Eye (tissue), 1 donor: ENCODE measurements around the gene PARD3B.

Experiments used
- DNase-seq: peaks from one replicate; pipeline ENCODE4 v3.0.0-alpha.2; 2015

PARD3B gene

GRCh38 chr2:205383601-205384000, 838.3 kb downstream of the PARD3B start:
- DNase-seq = no peak

- DNase-seq = no peak
Observed at GRCh38 chr2:205386109-205386508, 840.8 kb downstream of the PARD3B start.

DNA sequence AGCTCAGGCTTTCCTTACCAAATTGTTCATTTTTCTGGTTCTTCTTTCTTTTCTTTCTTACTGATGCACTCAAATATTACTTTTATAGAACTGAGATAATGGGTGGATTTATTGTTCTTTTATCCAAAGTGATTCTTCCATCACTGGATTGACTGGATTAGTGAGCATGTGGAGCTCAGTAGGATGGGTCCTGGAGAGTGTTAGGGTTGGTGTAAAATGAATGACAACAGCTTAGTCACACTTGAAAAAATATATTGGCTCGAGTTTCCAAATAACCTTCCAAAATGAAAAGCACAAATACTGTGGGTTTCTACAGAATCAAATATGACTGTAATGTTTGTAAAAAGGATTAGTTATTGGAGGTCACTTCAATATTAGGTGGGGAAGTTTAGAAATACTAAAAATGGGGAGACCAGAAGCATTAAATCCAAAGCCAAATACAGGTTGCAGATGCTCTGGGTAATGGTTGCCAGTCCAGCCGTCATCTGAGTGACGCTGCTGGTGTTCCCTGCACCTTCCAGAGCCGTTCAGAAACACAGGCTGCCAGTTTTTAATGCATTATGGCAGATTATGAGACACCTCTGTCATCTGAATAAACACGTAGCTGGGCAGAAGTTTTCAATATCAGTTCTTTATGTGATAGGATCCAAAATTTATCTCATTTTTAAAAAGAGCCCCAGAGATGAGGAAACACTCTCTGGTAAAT, 842.2 kb downstream of the PARD3B start:
- no peak for DNase-seq

GRCh38 chr2:205390866-205391265, 845.6 kb downstream of the PARD3B start:
- DNase-seq = no peak

DNA sequence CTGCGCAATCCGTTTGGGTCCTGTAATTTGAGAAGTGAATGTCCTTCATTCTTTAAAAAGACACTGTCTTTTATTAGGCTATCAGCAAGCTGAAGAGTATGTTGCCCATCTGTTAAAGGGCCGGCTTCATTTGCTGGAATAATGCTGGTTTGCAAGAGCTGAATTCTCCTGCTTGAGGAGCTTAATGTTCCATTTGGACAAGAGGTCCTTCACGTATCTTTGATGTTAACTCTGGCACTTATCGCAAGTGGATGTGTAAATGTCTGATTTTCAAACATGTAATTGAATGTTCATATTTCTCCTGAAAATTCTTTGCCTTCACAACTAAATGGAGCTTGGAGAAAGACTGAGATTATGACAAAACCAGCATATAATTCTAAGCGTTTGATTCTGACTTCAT, 856.2 kb downstream of the PARD3B start:
- DNase-seq = no peak

- DNase-seq = no peak
Observed at GRCh38 chr2:205402011-205402410, 856.7 kb downstream of the PARD3B start.

- DNase-seq = no peak
Observed at GRCh38 chr2:205403244-205403825, 858.1 kb downstream of the PARD3B start.

DNA sequence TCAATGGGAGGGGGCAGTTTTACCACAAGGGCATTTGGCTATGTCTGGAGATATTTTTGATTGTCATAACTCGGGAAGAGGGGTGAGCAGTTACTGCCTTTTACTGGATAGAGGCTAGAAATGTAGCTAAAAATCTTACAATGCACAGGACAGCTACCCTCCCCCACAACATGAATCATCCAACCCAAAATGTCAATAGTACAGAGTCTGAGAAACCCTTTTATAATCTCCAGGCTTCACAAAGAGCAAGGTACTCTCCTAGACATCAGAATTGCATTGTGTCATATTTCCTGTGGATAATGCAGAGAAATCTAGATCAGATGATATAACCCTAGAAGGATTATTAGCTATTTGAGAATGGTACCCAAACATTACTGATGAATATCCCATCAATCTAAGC, 859.9 kb downstream of the PARD3B start:
- no peak for DNase-seq

DNA sequence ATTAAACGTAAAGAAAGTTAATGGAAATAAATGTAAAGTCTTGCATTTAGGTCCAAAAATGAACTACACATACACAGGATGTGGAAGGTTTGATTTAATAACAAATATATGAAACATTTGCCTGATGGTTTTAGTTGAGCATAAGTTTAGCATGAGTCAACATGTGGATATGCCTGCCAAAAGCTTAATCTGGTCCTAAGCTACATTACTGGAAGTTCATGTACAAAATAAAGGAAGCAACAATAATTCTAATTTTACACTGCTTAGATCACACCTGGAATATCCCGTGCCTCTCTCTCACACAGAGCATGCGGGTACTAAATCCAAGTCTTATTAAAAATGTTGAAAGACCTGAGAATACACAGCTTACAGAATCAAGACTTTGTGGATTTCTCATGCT, 860.5 kb downstream of the PARD3B start:
- peak; percentile 56 for DNase-seq

- peak; percentile 86 for DNase-seq
Observed at GRCh38 chr2:205407984-205408383, 862.7 kb downstream of the PARD3B start.

DNA sequence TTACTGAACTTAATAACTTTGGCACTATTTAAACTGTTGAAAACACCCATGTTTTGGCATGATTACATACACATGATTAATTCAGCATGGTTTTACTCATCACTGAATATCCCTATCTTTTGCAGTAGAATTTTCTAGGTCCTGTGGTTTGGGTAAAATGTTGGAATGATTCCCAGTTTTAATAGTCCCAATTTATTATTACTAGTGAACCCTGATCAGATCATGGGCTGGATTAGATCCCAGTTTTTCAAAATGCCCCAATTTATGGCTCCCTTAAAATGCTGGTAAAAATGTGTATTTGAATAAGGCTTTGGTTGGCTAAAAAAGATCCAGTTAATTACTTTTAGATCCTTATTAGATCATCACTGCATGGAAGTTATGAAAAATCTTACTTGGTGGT, 863.4 kb downstream of the PARD3B start:
- DNase-seq = peak; percentile 65

GRCh38 chr2:205409411-205409810, 864.1 kb downstream of the PARD3B start:
- no peak for DNase-seq

GRCh38 chr2:205411558-205411957, 866.3 kb downstream of the PARD3B start:
- DNase-seq = no peak

- no peak for DNase-seq
Observed at GRCh38 chr2:205424326-205424725, 879.1 kb downstream of the PARD3B start.

DNA sequence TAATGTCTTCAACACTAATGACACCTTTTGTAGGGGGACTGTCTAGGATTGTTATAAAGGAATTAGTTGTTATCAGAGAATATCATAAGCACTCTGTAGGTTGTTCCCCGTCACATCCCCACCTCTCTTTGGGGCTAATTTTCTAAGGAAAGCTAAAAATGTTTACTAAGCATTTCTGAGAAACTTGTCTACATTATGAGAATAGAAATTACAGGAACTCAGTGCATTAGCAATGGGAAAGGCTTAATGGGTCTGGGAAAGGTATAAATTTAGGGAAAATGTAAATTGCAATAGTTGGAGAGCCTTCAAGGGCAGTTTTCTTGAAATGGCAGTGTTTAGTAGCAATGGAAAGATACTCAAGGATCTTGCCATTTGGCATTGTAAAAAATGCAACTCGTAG, 879.8 kb downstream of the PARD3B start:
- DNase-seq = no peak

DNA sequence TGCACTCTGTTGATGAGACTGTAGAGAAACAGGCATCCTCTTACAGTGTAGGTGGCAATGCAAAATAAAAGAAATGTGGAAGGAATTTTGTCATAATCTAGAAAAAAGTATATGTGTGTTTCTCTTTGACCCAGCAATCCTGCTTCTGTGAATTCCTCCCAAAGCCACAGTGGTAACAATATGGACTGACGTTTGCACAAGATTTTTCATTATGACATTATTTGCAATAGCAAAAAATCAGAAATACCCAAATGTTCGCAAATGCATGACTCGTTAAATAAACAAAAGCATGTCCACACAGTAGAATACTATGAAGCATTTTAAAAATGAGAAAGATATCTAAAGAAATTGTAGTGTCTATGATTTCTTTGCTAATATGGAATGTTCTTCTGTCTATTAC, 881.8 kb downstream of the PARD3B start:
- no peak for DNase-seq

- no peak for DNase-seq
Observed at GRCh38 chr2:205428811-205429210, 883.5 kb downstream of the PARD3B start.

DNA sequence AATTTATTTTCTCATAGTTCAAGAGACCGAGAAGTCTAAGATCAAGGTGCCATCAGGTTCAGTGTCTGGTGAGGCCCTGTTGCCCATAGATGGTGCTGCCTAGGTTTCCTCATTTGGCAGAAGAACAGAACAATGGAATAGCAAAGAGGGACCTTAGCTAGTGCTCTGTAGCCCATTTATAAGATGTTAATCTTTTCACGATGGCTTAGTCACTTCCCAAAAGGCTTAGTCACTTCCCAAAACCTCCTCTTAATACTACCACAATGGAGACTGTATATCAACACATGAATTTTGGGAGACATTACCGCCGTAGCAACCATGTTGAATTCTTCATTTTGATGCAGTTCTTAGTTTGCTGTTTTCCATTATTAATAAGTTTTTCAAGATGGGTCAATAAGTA, 890.7 kb downstream of the PARD3B start:
- no peak for DNase-seq

DNA sequence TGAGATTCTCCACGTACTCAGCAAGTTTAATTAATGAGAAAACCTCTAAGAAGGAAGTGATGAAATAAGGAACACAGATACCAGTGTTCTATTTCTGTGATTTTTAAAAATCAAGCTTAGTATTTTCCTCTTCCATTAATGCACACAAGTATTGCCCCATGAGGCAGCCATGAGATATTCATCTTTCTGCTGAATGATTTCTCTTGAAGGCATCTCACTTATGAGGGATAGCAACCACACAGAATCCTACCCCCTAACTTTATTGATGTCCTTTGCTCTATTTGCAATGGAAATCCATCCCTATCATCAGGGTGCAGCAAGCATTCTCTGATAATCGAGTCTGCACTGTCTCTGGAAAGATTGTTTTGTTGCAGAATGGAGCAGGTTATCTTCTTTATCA, 893.0 kb downstream of the PARD3B start:
- DNase-seq = no peak

DNA sequence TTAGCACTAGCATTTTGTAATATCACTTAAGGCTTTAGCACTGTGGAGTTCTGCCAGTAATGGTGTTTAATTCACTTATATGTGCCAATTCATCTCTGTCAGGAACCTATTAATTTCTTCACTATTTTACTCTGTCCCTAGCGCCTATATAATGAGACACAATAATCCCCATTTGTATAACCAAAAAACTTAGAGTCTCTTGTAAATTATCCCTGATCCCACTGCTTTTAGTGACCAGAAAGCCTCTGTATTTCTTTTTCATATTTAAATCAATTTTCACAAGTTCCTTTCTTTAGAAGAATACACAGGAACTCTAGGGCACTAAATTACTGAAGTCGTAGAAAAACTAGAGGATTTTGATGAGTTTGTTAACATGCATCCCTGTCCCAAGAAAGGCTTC, 894.3 kb downstream of the PARD3B start:
- no peak for DNase-seq

GRCh38 chr2:205441524-205441923, 896.2 kb downstream of the PARD3B start:
- no peak for DNase-seq

- DNase-seq = no peak
Observed at GRCh38 chr2:205448189-205448588, 902.9 kb downstream of the PARD3B start.

GRCh38 chr2:205451901-205452512, 906.7 kb downstream of the PARD3B start:
- DNase-seq = no peak

- DNase-seq = no peak
Observed at GRCh38 chr2:205453202-205453601, 907.9 kb downstream of the PARD3B start.

- no peak for DNase-seq
Observed at GRCh38 chr2:205456682-205457081, 911.4 kb downstream of the PARD3B start.
